H54 (cell line): ENCODE measurements around the gene RBM20.
"Not testable (repeated sequence)": the region's sequence is repeated elsewhere in the genome, so short reads cannot be mapped to it uniquely, and the experiment has no call there.

Source experiments
- DNase-seq: peaks from one replicate; pipeline ENCODE4 v3.0.0; 2011; ENCODE audit warnings: low spot score, mixed read lengths; ENCODE audit not compliant: insufficient read length
- FAIRE-seq: peaks from 3 replicates; lab custom pipeline; 2011; peaks lifted over from hg19 to GRCh38; lab: Jason Lieb, UNC
- POLR2A ChIP-seq: IDR thresholded peaks from 2 replicates; pipeline ENCODE4 v1.6.1; 2011; ENCODE audit warnings: low read depth, mild to moderate bottlenecking, low read length

RBM20 gene

DNA sequence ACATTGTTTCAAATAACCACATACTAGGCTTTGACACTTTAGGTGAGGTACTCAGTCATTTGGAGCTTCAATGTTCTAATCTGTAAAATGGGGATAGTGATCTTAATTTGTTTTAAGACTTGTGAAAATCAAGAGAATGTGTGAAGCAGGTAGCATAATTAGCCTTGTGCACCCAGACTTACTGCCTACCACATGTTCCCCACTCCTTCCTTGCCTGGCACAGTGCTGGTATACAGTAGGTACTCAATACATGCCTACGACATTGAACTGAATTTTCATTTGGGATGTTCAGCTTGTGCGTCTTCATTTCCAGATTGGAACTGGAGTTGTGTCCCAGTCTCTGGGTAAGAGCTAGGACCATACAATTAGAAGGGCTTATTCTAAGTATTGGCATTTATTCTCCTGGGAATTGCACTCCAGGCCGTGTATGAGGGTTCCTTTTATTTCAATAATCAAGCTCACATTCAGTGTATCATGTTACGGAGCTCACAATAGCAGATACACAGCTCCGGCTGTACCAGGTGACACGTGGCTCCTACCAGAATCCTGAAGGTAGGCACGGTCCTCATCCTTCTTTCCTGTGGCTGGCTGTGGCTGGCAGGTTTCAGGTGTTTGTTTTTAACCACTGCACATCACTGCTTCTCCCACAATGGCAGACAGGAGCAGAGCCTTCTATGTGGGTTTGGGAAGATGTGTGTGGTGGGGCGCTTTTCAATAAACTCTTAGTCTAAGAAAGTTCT lies 118.1 kb downstream of the RBM20 start:
- DNase-seq (no peak), FAIRE-seq (no peak)
- TF ChIP-seq POLR2A: no peak

DNA sequence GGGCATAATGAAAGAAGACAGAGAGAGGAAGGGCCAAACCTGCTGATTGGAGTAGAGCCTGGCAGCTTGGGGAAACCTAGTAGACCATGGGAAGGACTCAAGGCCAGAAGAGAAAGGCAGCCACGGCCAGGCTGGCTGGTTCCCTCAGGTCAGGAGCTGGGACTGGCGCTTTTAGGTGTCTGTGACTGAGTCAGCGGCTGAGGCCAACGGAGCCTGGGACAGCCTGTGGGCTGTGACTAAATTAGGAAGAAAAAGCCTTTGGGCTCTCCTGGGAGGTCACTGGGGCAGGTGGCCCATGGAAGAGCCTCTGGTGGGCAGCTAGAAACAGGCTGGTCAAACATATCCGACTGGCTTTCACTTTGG lies 118.7 kb downstream of the RBM20 start:
- FAIRE-seq (no peak), DNase-seq (no peak)
- TF ChIP-seq POLR2A: no peak

DNA sequence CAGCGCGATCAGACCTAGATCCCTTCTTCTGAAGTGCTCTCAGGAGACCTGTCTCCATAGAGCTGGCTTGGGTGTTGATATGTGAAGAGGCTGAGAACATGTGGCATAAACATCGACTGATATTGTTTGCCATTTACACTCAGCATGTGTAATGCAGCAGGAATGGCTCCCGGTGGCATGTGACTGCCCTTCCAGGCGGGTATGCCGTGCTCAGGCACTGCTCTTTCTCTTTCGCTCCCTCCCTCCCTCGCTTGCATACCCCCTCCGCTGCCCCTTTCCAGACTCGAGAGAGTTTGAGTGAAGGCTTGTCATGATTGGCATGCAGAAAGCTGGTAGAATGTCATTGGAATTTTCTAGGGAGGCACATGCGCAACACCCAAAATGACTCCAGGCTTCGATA lies 120.2 kb downstream of the RBM20 start:
- TF ChIP-seq POLR2A: no peak
- FAIRE-seq (no peak), DNase-seq (no peak)

DNA sequence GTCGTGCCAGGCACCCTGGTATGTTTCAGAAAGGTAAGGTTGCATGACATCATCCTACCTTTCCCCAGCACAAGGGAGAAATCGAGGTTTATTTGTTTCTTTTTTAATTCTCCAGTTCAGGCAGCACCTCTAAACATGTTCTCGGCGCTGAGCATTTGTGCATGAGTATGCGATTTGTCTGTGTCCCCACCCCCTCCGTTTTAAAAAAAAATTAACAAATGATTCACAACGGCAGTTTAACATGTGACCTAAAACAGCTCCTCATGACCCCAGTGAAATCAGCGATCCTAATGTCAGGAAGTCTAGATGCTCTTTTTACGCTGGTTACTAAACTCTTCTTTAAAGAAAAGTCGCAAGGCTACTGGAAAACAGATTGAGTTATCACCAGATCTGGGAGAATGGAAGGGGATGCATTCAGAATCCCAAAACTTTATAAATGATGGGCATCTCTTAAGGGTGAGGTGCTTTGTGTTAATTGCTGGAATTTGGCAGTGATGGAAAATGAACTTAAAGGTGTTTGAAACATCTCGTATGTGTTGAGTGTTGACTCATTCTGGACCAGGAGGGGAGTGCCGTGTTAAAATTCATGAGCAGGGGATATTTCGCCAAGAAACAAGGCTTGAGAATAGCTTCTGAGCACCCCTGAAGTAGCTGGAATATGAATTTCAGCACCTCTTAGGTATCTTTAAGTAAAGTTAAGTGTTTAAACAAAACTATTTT lies 120.8 kb downstream of the RBM20 start:
- FAIRE-seq (no peak), DNase-seq (no peak)
- TF ChIP-seq POLR2A: no peak

DNA sequence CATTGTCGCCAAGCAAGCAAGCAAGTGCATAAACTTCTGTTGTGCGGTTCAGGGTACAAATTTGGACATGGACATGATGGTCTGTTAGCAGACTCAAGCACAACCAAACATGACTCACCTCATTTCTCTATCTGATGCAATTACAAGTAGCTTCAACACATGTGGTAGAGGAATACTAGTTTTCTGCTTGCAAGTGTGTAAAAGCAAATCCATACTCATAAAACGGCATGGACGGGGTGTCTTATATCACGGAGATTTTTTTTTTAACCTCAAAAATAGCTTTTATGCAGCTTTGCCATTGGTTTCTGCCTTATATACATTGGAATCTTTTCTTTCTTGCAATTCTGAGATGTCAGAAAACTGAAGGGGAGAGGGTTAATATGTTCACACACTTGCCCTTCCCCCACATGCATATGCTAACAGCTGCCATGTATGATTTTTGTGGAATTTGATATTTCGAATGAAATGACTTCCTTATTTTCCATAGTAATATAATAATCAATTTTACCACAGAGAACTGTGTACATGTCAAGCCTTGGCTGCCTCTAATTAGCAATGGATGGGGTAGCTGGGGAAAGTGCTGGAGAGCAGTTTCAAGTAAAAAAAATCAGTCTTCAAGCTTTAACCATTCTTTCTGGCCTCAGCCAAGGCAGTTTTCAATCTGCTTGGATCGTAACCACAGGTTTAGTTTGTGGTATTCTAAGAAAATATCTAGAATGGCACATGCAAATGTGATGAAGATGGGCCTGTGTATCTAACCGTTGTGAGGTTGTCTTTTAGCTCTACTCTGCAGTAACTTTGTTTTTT lies 121.6 kb downstream of the RBM20 start:
- DNase-seq (no peak), FAIRE-seq (no peak)
- TF ChIP-seq POLR2A: no peak

DNA sequence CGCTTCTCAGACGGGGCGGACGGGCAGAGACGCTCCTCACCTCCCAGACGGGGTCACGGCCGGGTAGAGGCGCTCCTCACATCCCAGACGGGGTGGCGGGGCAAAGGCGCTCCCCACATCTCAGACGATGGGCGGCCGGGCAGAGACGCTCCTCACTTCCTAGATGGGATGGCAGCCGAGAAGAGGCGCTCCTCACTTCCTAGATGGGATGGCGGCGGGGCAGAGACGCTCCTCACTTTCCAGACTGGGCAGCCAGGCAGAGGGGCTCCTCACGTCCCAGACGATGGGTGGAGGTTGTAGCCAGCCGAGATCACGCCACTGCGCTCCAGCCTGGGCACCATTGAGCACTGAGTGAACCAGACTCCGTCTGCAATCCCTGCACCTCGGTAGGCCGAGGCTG lies 123.5 kb downstream of the RBM20 start:
- not testable (repeated sequence) for DNase-seq, FAIRE-seq

DNA sequence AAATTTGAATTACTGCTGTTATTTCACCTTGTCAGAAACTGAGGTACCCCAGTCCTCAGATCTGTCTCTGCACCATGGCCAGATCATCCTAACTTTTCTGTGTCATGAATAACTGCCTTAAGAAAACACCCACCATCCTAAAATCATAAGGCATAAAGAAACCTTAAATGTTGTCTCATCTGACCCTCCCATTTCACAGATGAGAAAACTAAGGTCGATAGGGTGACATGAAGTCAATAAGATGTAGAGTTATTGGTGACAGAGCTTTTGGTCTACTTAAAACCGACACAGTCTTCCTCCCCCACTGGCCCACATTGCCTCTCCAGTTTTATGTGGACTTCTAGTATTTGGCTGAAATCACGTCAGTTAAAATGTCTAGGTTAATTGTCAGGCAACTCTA lies 126.1 kb downstream of the RBM20 start:
- no peak for TF ChIP-seq POLR2A
- FAIRE-seq (no peak), DNase-seq (no peak)

DNA sequence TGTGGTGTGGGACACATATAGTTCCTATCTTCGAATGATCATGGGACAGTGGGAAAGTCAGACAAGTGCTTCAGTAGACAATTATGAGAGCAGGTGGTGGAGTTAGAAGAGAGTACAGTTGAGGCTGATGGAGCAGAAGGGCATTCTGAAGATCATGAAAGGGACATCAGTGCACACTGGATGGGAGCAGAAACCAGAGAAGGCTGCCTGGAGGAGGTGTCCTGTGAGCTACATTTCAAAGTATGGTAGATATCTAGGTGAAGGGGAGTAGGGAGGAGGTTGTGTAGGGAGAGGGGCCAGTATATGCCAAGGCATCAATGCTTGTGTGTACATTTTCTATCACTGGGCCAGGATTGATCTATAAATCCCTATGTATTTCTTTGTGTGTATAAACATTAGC lies 127.3 kb downstream of the RBM20 start:
- FAIRE-seq (no peak), DNase-seq (no peak)
- TF ChIP-seq POLR2A: no peak

DNA sequence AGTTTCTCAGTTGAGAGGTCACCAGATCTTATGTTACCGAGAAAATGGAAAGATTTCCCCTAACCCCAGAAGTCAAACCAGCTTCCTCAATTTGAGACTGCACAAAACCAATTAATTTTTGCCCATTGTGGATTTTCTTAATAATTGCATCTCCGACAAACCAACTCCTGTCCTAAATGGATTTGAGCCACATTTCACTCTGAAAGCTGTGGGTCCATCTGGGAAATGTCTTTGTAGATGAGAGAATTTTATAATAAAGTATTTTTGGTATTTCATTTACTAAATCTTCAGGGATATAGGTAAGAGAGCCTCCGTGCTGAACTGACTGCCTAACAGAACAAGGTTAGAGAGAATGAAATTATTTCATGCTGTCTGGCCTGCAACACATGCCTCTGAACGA lies 127.9 kb downstream of the RBM20 start:
- FAIRE-seq: no peak
- DNase-seq: no peak
- TF ChIP-seq POLR2A: no peak

DNA sequence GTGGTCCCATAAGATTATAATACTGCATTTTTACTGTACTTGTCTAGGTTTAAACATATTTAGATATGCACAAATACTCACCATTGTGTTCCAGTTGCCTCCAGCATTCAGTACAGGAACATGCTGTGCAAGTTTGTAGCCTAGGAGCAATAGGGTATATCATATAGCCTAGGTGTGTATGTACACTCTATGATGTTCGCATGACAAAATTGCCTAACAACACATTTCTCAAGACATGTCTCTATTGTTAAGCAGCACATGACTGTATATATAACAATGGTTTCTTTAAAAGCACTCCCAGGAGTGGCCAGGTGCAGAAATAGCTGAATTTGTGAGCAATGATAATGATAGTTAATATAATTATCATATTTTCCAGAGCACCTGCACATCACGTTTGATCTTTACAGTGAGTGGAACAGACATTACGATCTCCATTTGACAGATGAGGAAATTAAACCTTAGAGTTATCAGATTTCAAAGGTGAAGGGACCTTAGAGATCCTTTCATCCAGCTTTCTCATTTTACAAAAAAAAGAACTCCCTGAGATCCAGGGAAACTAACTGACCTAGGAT lies 128.4 kb downstream of the RBM20 start:
- FAIRE-seq: no peak
- TF ChIP-seq POLR2A: no peak
- no peak for DNase-seq

DNA sequence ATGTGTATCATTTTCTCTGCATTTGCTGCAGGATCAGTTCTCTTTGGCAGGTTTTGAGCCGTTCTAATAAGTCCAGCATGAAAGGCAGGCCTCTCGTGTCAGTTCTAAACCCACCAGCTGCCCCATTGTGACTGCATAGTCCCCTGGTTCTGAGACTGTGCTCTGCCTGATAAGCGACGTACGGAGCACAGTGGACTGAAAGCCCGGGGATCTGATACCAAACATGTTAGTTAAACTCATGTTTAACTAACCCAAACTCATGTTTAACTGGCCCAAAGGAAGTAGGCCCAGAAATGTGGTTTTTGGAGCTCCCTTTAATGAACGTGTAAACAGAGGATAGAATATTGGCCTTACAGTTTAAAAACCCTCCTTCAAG lies 129.5 kb downstream of the RBM20 start:
- no peak for DNase-seq
- no peak for TF ChIP-seq POLR2A
- no peak for FAIRE-seq

DNA sequence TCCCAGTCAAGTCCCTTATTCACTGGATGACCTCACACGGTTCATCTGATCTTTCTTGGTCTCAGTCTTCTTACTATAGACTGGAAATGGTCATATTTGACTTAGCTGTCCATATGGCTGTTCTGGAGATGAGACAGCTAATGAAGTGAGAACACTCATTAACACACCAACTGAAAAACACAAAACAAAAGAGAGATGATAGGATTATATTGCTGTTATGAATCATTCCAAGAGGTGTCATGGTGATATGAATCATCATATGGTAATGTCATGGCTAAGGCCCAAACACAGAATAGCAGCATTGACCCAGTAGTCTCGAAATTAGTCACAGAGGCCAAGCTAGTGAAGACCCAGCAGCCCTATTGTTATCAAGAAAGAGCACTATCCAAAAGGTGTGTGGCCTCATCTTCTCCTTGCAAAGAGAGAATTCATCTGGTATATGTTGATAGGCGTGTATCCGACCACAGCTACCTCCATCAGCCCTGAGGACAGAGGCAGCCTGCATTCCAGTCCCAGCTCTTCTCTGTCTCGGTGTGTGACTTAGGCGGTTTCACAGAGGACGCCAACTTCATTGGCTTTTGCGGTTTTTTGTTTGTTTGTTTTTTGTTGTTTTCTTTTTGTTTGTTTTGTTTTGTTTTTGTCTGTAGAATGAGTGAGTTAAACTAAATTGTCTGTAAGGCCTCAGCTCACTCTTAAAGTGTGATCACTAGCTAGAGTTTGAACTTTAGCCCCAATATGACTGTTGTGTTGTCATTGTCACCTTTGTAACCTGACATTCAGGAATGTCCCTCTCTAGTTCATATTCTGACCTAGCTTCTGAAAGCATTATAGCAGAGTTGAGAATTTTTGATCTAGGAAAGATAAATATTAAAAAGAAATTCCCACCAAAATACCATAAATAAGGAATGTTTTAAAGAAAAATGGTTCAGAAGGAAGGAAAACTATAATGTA lies 130.2 kb downstream of the RBM20 start:
- FAIRE-seq (peak; percentile 67), DNase-seq (peak; percentile 76)
- no peak for TF ChIP-seq POLR2A

DNA sequence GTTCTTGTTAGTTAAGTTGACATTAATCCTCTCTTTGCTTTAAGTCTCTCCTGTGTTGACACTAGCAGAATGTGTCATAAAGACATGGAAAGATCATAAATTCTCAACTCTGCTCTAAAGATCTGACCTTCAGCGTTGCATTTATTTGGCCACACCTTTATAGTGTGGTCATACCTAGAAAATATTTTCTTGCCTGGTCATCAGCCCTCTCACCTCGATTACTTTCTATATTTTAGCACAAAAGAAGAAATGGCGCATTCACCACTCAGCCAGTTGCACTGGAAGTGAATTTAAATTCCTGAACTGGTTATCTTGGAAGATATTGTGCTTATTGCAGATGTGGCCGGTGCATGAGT lies 130.9 kb downstream of the RBM20 start:
- no peak for FAIRE-seq
- no peak for TF ChIP-seq POLR2A
- no peak for DNase-seq
